GM12878 (cell line): ENCODE data around the gene C20orf96. TPM values are rescaled to one million over a fixed set of nuclear protein-coding genes. Genes with fewer than 3 reads are reported as not detected.

Experiments
- BRCA1 ChIP-seq: IDR thresholded peaks from 2 replicates; pipeline ENCODE4 v1.6.1; 2011; ENCODE audit warnings: low read depth, low read length, improper control_type of control experiment
- CREM ChIP-seq: IDR thresholded peaks from 2 replicates; pipeline ENCODE4 v1.6.1; 2014; ENCODE audit warnings: antibody characterized with exemption, low read depth
- EGR1 ChIP-seq, 2 experiments: IDR thresholded peaks; 1 replicate in 1 of 2; 2 replicates in 1 of 2; pipeline ENCODE4 v1.6.1; 2011 to 2012; ENCODE audit warnings: low read depth in 2 of 2, low read length in 2 of 2, borderline replicate concordance in 1 of 2, mild to moderate bottlenecking in 1 of 2, moderate library complexity in 1 of 2
- ESRRA ChIP-seq: IDR thresholded peaks from 2 replicates; pipeline ENCODE4 v1.6.1; 2012; ENCODE audit warnings: mild to moderate bottlenecking, low read length, improper control_type of control experiment
- EZH2 ChIP-seq: IDR thresholded peaks from 2 replicates; pipeline ENCODE4 v1.6.1; 2012; ENCODE audit warnings: low read depth, mild to moderate bottlenecking, control low read depth, inconsistent platforms, low read length, borderline replicate concordance; ENCODE audit not compliant: control insufficient read depth
- GATAD2B ChIP-seq: fragments of 450-650 bp; conservative IDR thresholded peaks from 2 replicates; pipeline ENCODE4 v1.6.1; 2017; ENCODE audit warnings: low read depth, mild to moderate bottlenecking, moderate library complexity
- HDAC2 ChIP-seq: fragments of 200-600 bp; sonication (generic); IDR thresholded peaks from 2 replicates; pipeline ENCODE4 v1.6.1; 2017
- KDM1A ChIP-seq: fragments of 200-600 bp; sonication (generic); IDR thresholded peaks from 2 replicates; pipeline ENCODE4 v1.6.1; 2016; ENCODE audit warnings: borderline replicate concordance
- NR2F1 ChIP-seq: fragments of 450-650 bp; conservative IDR thresholded peaks from 2 replicates; pipeline ENCODE4 v1.6.1; 2017; ENCODE audit warnings: mild to moderate bottlenecking
- POLR2AphosphoS2 ChIP-seq: IDR thresholded peaks from 2 replicates; pipeline ENCODE4 v1.6.1; 2011; ENCODE audit warnings: low read depth, mild to moderate bottlenecking, low read length, improper control_type of control experiment, moderate library complexity
- RAD51 ChIP-seq: fragments of 450-650 bp; IDR thresholded peaks from 2 replicates; pipeline ENCODE4 v1.6.1; 2016; ENCODE audit warnings: moderate library complexity, mild to moderate bottlenecking, inconsistent platforms
- RBBP5 ChIP-seq: fragments of 200-600 bp; sonication (generic); conservative IDR thresholded peaks from 2 replicates; pipeline ENCODE4 v1.6.1; 2016
- SREBF1 ChIP-seq: IDR thresholded peaks from 2 replicates; pipeline ENCODE4 v1.6.1; 2012; ENCODE audit warnings: mild to moderate bottlenecking, low read length
- TBL1XR1 ChIP-seq: IDR thresholded peaks from 2 replicates; pipeline ENCODE4 v1.6.1; 2012; ENCODE audit warnings: low read depth, low read length, improper control_type of control experiment
- polyA plus RNA-seq, 11 experiments: library from polyadenylated mRNA; depleted of rRNA in 4 of 11; unstranded in 6 of 11; stranded (reverse) in 5 of 11; fragments of >200 nt; fragmentation: Nextera tagmentation in 4 of 11; fragmentation: Illumina TruSeq in 1 of 11; extraction: Ambion mirVana in 4 of 11; extraction: Trizol in 1 of 11; gene quantifications; 1 replicate in 1 of 11; 2 replicates in 10 of 11; pipeline versions ENCODE4 v1.2.1 to v1.2.3, GENCODE V29; 2011 to 2016; ENCODE audit warnings: inconsistent platforms in 2 of 11, missing spikeins in 2 of 11, low read depth in 1 of 11
- total RNA-seq, 4 experiments: library from RNA; depleted of rRNA in 3 of 4; stranded (reverse); fragments of >200 nt in 3 of 4; fragmentation: Illumina TruSeq in 1 of 4; extraction: Trizol in 1 of 4; gene quantifications; 2 replicates each; pipeline versions ENCODE4 v1.2.1 to v1.2.3, GENCODE V29; 2013 to 2021
- TF ChIP-seq, protein P1 (sequence below): fragments of 450-650 bp; formaldehyde crosslinking; IDR thresholded peaks from 2 replicates; pipeline ENCODE4 v1.4.0; 2022; ENCODE audit warnings: mild to moderate bottlenecking, moderate library complexity

Gene C20orf96
- total and polyA plus RNA-seq, 10 of the 15 experiments (the other 5 are each of a cell fraction or from before 2014, with no cell fraction given) = 1.4 to 8.6 (median 5.9) TPM

DNA sequence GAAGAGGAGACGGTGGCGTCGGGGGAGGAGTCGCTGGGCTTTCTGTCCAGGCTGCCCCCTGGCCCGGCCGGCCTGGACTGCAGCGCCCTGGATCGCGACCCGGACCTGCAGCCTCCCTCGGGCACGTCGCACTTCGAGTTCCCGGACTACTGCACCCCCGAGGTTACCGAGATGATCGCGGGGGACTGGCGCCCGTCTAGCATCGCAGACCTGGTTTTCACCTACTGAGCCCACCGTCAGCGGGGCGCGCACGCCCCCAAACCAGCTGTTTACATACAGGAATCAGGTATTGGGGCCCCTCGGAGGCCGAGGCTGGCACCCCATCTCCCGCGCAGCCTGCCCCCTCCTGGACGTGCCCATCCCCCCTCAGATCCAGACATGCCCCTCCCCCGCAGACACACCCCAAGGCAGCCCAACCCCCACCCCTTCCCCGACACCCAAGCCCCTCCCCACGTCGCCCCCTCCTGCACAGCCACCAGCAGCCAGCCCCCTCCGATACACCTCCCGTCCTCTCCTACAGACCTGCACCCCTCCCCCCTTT, 36.2 kb upstream of the C20orf96 start (continued):
- no peak for TF ChIP-seq EZH2
- no peak for TF ChIP-seq BRCA1
- no peak for TF ChIP-seq NR2F1
- TF ChIP-seq SREBF1 = no peak
- TF ChIP-seq RBBP5 = no peak
- no peak for TF ChIP-seq EGR1 (IDR thresholded peaks at IDR 0.05; ENCODE audit: borderline replicate concordance in 1 of 2, low read depth in 2 of 2, low read length in 2 of 2)
- no peak for TF ChIP-seq TBL1XR1
- TF ChIP-seq KDM1A = no peak
- TF ChIP-seq HDAC2 = no peak
- 0 out of 2 replicates have a peak, but pooled peaks have one; percentile 3 for TF ChIP-seq GATAD2B
- TF ChIP-seq, protein P1, sequence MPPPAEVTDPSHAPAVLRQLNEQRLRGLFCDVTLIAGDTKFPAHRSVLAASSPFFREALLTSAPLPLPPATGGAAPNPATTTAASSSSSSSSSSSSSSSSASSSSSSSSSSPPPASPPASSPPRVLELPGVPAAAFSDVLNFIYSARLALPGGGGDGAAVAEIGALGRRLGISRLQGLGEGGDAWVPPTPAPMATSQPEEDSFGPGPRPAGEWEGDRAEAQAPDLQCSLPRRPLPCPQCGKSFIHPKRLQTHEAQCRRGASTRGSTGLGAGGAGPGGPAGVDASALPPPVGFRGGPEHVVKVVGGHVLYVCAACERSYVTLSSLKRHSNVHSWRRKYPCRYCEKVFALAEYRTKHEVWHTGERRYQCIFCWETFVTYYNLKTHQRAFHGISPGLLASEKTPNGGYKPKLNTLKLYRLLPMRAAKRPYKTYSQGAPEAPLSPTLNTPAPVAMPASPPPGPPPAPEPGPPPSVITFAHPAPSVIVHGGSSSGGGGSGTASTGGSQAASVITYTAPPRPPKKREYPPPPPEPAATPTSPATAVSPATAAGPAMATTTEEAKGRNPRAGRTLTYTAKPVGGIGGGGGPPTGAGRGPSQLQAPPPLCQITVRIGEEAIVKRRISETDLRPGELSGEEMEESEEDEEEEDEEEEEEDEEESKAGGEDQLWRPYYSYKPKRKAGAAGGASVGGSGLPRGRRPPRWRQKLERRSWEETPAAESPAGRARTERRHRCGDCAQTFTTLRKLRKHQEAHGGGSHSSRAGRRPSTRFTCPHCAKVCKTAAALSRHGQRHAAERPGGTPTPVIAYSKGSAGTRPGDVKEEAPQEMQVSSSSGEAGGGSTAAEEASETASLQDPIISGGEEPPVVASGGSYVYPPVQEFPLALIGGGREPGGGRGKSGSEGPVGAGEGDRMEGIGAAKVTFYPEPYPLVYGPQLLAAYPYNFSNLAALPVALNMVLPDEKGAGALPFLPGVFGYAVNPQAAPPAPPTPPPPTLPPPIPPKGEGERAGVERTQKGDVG (CRISPR knock-in tag) = no peak
- TF ChIP-seq ESRRA = no peak
- no peak for TF ChIP-seq POLR2AphosphoS2
- TF ChIP-seq CREM = 0 out of 2 replicates have a peak, but pooled peaks have one; percentile 10
- TF ChIP-seq RAD51 = no peak
